Endothelial cell of umbilical vein (primary cell): ENCODE results near the gene LRP1.

Experiments used
- EZH2 ChIP-seq: IDR thresholded peaks from 2 replicates; pipeline ENCODE4 v1.6.1; 2012; ENCODE audit warnings: borderline replicate concordance, low read depth, mild to moderate bottlenecking, moderate library complexity, low read length, inconsistent platforms; ENCODE audit not compliant: severe bottlenecking
- GATA2 ChIP-seq: IDR thresholded peaks from 2 replicates; pipeline ENCODE4 v1.7.0; 2011; ENCODE audit warnings: low read depth, mild to moderate bottlenecking, moderate library complexity, mixed read lengths, low read length; ENCODE audit not compliant: insufficient read length, insufficient read depth
- JUN ChIP-seq: IDR thresholded peaks from 2 replicates; pipeline ENCODE4 v1.6.1; 2011; ENCODE audit warnings: borderline replicate concordance, low read depth; ENCODE audit not compliant: insufficient read length, insufficient read depth
- MYC ChIP-seq: IDR thresholded peaks from one replicate; pipeline ENCODE4 v1.6.1; 2011; ENCODE audit warnings: mild to moderate bottlenecking, low read depth, low read length
- POLR2A ChIP-seq: IDR thresholded peaks from 2 replicates; pipeline ENCODE4 v1.6.1; 2012; ENCODE audit warnings: low read depth, mild to moderate bottlenecking, control low read depth, low read length
- POLR2AphosphoS5 ChIP-seq: IDR thresholded peaks from 2 replicates; pipeline ENCODE4 v1.6.1; 2012; ENCODE audit warnings: low read depth, mild to moderate bottlenecking, control low read depth, low read length, moderate library complexity; ENCODE audit not compliant: insufficient read depth
- TF ChIP-seq, protein P1 (sequence below), 2 donors: IDR thresholded peaks; 1 replicate in 1 of 2; 2 replicates in 1 of 2; pipeline ENCODE4 v1.5.1; 2011; ENCODE audit warnings: low read length in 2 of 2, mild to moderate bottlenecking in 2 of 2, moderate library complexity in 2 of 2, control low read depth in 1 of 2, inconsistent platforms in 1 of 2, low read depth in 1 of 2; ENCODE audit not compliant: insufficient read depth in 1 of 2; ENCODE audit errors: extremely low read depth in 1 of 2
- TF ChIP-seq, protein P2 (sequence below): IDR thresholded peaks from 2 replicates; pipeline ENCODE4 v1.6.1; 2011; ENCODE audit not compliant: insufficient read depth, insufficient read length

DNA sequence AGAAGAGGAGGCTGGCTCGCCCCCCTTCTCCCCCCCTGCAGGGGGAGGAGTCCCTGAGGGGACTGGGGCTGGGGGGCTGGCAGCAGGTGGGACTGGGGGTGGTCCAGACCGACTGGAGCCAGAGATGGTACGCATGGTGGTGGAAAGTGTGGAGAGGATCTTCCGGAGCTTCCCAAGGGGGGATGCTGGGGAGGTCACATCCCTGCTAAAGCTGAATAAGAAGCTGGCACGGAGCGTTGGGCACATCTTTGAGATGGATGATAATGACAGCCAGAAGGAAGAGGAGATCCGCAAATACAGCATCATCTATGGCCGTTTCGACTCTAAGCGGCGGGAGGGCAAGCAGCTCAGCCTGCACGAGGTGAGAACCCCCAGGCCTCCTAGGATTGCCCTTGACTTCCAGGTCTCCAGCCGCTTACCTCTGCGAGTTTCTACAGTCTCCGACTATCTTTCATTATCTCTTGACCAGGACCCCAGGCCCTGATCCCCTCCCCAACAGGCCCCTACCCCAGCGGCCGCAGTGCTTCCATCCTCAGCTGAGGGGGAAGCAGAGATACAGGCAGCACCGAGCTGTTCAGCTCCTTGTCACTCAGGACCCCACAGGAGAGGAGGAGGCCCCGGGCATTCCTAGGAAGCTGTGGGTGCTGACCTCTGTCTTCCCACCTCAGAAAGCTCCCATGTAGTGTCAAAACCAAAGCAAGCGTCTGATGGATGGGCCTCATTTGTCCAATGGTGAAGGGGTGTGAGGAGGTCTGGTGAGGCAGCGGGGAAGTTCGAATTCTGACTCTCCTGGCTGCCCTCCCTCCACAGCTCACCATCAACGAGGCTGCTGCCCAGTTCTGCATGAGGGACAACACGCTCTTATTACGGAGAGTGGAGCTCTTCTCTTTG is 36.4 kb upstream of the LRP1 start:
- TF ChIP-seq, protein P1, sequence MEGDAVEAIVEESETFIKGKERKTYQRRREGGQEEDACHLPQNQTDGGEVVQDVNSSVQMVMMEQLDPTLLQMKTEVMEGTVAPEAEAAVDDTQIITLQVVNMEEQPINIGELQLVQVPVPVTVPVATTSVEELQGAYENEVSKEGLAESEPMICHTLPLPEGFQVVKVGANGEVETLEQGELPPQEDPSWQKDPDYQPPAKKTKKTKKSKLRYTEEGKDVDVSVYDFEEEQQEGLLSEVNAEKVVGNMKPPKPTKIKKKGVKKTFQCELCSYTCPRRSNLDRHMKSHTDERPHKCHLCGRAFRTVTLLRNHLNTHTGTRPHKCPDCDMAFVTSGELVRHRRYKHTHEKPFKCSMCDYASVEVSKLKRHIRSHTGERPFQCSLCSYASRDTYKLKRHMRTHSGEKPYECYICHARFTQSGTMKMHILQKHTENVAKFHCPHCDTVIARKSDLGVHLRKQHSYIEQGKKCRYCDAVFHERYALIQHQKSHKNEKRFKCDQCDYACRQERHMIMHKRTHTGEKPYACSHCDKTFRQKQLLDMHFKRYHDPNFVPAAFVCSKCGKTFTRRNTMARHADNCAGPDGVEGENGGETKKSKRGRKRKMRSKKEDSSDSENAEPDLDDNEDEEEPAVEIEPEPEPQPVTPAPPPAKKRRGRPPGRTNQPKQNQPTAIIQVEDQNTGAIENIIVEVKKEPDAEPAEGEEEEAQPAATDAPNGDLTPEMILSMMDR (IDR thresholded peaks at IDR 0.05; ENCODE audit: extremely low read depth in 1 of 2, insufficient read depth in 1 of 2, low read depth in 1 of 2, low read length in 2 of 2), result no peak
- no peak for TF ChIP-seq POLR2AphosphoS5
- TF ChIP-seq, protein P2, sequence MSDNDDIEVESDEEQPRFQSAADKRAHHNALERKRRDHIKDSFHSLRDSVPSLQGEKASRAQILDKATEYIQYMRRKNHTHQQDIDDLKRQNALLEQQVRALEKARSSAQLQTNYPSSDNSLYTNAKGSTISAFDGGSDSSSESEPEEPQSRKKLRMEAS, result no peak
- no peak for TF ChIP-seq GATA2
- TF ChIP-seq POLR2A, result no peak
- no peak for TF ChIP-seq JUN
- TF ChIP-seq EZH2, result no peak
- TF ChIP-seq MYC, result no peak
